ENCODE results near the gene SARNP. TPM values are rescaled to one million over a fixed set of nuclear protein-coding genes. Genes with fewer than 3 reads are reported as not detected.

Gene SARNP
- total and polyA plus RNA-seq, 9 of the 15 experiments (the other 6 are each of a cell fraction or from before 2014, with no cell fraction given): 70.1 to 400 (median 198) TPM

DNA sequence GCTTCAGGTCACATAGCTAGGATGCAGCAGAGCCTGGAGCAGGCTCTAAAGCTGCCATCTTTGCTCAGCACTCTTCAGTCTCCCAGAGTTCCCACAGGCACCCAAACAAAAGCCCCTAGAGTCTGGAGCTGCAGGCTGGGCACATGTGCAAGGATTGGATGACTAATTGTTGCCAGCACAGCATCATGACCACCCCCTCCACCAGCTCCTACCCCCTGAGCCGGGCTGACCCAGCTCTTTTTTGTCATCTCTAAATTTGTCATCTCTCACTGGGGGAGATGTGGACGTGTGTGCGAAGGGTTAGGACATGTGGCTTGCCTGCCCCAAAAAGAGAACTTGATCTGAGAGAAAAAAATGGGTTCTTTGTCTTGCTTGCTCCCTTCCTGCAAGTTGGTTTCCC, 29.5 kb upstream of the SARNP start:
- BruUV-seq (replicated peaks): no TSS peak
- Histone ChIP-seq H3K4me3 (no peak overlapping the region), H3K9me3 (replicated peaks; ENCODE audit: control insufficient read depth, insufficient read depth, low read depth, low read length) (no peaks in the 10 kb centered on the region), H3K4me1 (replicated peaks in 1 of 2; ENCODE audit: control insufficient read depth in 2 of 2, insufficient read depth in 2 of 2, low read length in 2 of 2) (peaks cover 14 to 30% of the 10 kb centered on the region in 2 experiments), H3K27me3 (ENCODE audit: control insufficient read depth in 2 of 2, insufficient read depth in 2 of 2, low read length in 2 of 2) (no peaks in the 10 kb centered on the region), H3K36me3 (ENCODE audit: control insufficient read depth, insufficient read depth, low read length) (no peaks in the 10 kb centered on the region), H4K20me1 (replicated peaks; ENCODE audit: control insufficient read depth, insufficient read depth, low read length) (no peaks in the 10 kb centered on the region), H3K4me2 (ENCODE audit: insufficient read depth, low read length) (no peak overlapping the region), H3K79me2 (ENCODE audit: control insufficient read depth, insufficient read depth, low read length) (peaks cover 3% of the 10 kb centered on the region; the same call in 1 of the 3 replicates), H3K27ac (ENCODE audit: extremely low read depth, low read depth, low read length) (peak overlapping the region; percentile 42; the same call in 1 of the 3 replicates), H2AFZ (ENCODE audit: low read depth, low read length) (peak overlapping the region; percentile 93), H3K9ac (ENCODE audit: insufficient read depth in 1 of 2, low read depth in 2 of 2, low read length in 2 of 2) (no peak overlapping the region), H3K9me1 (ENCODE audit: control insufficient read depth, insufficient read depth, low read length) (no peaks in the 10 kb centered on the region)
- TF ChIP-seq, protein P1, sequence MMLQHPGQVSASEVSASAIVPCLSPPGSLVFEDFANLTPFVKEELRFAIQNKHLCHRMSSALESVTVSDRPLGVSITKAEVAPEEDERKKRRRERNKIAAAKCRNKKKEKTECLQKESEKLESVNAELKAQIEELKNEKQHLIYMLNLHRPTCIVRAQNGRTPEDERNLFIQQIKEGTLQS (IDR thresholded peaks at IDR 0.05): peak; percentile 26; the same call in 1 of the 2 replicates
- TF ChIP-seq, protein P1 (CRISPR knock-in tag; conservative IDR thresholded peaks at IDR 0.05): no peak
- TF ChIP-seq BACH1 (tag; IDR thresholded peaks at IDR 0.05) (0 out of 2 replicates have a peak, but pooled peaks have one; percentile 1), CBFA2T3 (IDR thresholded peaks at IDR 0.05) (no peak)
- TF ChIP-seq, protein P2, sequence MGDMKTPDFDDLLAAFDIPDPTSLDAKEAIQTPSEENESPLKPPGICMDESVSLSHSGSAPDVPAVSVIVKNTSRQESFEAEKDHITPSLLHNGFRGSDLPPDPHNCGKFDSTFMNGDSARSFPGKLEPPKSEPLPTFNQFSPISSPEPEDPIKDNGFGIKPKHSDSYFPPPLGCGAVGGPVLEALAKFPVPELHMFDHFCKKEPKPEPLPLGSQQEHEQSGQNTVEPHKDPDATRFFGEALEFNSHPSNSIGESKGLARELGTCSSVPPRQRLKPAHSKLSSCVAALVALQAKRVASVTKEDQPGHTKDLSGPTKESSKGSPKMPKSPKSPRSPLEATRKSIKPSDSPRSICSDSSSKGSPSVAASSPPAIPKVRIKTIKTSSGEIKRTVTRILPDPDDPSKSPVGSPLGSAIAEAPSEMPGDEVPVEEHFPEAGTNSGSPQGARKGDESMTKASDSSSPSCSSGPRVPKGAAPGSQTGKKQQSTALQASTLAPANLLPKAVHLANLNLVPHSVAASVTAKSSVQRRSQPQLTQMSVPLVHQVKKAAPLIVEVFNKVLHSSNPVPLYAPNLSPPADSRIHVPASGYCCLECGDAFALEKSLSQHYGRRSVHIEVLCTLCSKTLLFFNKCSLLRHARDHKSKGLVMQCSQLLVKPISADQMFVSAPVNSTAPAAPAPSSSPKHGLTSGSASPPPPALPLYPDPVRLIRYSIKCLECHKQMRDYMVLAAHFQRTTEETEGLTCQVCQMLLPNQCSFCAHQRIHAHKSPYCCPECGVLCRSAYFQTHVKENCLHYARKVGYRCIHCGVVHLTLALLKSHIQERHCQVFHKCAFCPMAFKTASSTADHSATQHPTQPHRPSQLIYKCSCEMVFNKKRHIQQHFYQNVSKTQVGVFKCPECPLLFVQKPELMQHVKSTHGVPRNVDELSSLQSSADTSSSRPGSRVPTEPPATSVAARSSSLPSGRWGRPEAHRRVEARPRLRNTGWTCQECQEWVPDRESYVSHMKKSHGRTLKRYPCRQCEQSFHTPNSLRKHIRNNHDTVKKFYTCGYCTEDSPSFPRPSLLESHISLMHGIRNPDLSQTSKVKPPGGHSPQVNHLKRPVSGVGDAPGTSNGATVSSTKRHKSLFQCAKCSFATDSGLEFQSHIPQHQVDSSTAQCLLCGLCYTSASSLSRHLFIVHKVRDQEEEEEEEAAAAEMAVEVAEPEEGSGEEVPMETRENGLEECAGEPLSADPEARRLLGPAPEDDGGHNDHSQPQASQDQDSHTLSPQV (IDR thresholded peaks at IDR 0.05): peak; percentile 15; the same call in 1 of the 2 replicates
- intact Hi-C loops (cut with micrococcal nuclease): no loop called here
- FAIRE-seq (no peak), DNase-seq (ENCODE audit: extremely low read depth in 1 of 4, low spot score in 3 of 4) (no peak), ATAC-seq (no peak)
- WGBS (ENCODE audit: insufficient coverage, low coverage, missing lambda C conversion rate): 56% methylated on average over 3 of the region's 3 CpGs
- ChIA-PET CTCF (ENCODE audit: low intra/inter-chr PET ratio) (no interaction called here), POLR2A (interaction anchor here (0.6 to 2.1 kb wide), 13 partner anchors 9 to 194 kb away, joined by 3 to 8 read pairs (median 4); partner anchors contain the start of genes DNAJC14, PYM1 and SARNP)
- in situ Hi-C loops (cut with MboI): no loop called here

Measured in K562 (cell line).